ENCODE measurements around the gene ATMIN.
A peak's percentile ranks its signal among the peaks of the same experiment; 100 is the strongest.

The ATMIN gene

DNA sequence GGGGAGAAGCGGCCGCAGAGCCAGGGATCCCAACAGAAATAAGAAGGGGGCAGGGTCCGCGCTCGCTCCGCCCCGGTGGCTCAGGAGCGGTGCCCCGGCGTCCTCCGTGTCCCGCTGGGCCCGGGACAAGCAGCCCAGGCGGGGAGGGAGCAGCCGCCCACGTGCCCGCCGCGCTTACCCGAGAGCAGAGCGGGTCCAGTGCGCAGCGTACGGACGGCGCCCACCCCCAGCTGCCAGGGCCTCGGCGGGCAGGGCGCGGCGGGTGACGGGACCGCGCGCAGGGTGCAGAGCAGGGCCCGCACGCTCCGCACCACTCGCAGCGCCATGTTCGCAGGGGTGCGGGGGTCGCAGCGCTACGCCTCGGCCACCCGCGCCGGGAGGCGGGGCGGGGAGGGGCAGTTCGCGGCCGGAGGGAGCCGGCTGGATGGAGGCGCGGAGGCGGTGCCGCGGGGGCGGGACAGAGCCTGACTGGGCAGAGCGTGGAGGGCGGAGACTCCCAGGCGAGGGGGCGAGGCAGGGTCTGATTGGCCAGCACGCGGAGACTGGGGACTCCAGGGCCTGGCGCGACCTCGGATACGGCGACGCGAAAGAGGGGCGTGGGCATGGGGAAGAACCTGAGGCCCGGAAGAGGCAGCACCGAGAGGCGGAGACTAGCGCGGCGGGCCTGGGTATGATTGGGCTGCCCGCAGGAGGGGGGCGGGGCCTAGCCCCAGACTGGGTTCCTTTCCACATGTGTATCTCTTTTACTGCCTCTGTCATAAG is 60.5 kb downstream of the ATMIN start, which contains the start of gene GCSH:
TSS of gene GCSH (minus strand) at position 443 of the 762 bp plus-strand sequence. CDS start at position 326, 117 bp downstream.
- H3K27ac ChIP-seq = peak within 1 kb of the TSS; percentile 80
- TF ChIP-seq CTCF (IDR thresholded peaks at IDR 0.05) = no peak
- no peak for TF ChIP-seq ZFX (IDR thresholded peaks at IDR 0.05; ENCODE audit: borderline replicate concordance)

DNA sequence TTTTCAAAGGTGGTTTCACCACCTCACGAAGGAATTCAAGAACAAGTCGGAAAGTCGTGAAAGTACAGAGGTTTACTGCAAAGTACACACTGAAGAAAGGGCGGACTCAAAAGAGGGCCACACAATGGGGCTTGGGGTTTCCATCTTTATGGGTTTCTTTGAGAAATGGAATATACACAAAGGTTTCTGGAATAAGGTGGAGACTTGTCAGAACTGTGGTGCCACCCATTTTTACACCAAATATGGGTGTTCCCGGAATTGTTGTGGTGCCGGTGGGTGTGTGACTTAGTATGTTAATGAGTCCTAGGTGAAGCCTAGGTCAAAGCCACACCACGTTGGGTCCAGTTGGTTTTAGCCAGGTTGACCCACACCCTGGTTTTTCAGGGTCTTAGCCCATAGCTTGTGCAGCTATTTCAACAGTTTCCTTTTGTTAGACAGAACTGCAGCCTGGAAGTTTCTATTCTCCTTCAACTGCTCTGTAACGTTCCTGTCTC is 61.1 kb downstream of the ATMIN start:
- H3K27ac ChIP-seq = peak overlapping the region; percentile 80
- TF ChIP-seq CTCF (IDR thresholded peaks at IDR 0.05) = no peak
- TF ChIP-seq ZFX (IDR thresholded peaks at IDR 0.05; ENCODE audit: borderline replicate concordance) = no peak
